Measurements from ENCODE around the gene KCNS1. TPM values are rescaled to one million over a fixed set of nuclear protein-coding genes. Genes with fewer than 3 reads are reported as not detected.

KCNS1 gene
- total and polyA plus RNA-seq, 2 of the 8 experiments (the other 6 are each of a cell fraction or from before 2014, with no cell fraction given), result 1.4 to 1.8 TPM

DNA sequence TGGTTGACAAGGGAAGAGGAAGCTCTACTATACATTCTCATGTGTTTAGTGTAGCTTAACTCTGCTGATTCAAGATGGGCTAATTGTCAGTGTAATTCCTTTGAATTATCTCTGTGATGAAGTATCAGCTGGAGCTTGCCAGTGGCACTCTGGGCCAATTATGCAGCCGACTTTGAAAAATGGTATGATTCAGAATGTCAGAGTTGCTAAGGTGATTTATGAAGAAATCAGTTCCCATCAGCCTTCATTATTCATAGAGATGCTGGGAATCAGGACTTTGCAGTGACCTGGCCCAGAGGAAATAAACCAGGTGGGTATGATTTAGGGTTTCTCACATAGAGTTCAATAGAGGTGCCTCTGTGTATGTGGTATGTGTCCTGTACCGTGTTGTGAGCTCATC is 33.4 kb downstream of the KCNS1 start (continued):
- TF ChIP-seq CHD1 (IDR thresholded peaks at IDR 0.05; ENCODE audit: low read depth, low read length) (no peak), RBBP5 (IDR thresholded peaks at IDR 0.05; ENCODE audit: borderline replicate concordance, low read depth, low read length) (no peak), SUZ12 (IDR thresholded peaks at IDR 0.05; ENCODE audit: low read length) (no peak), CBX8 (IDR thresholded peaks at IDR 0.05; ENCODE audit: borderline replicate concordance, low read depth, low read length) (no peak)
